SK-N-SH treated with all-trans-retinoic acid at 6 μM for 48 hours (cell line): Measurements from ENCODE around the gene AGTPBP1.

ENCODE experiments used
- ATAC-seq: fragments of 200-7000 bp; cut with Tn5 transposase; 3 replicates; pipeline ENCODE4 v1.9.1; 2020; ENCODE audit warnings: mild to moderate bottlenecking, moderate library complexity
- ARNTL ChIP-seq: fragments of 450-650 bp; formaldehyde crosslinking; IDR thresholded peaks from 2 replicates; pipeline ENCODE4 v1.5.0; 2020; ENCODE audit warnings: low read depth, mild to moderate bottlenecking, moderate library complexity, borderline replicate concordance
- BACH2 ChIP-seq: fragments of 250-450 bp; sonication (Bioruptor Pico); IDR thresholded peaks from 2 replicates; pipeline ENCODE4 v1.9.0; 2021; ENCODE audit warnings: mild to moderate bottlenecking, borderline replicate concordance
- CREB5 ChIP-seq: fragments of 250-450 bp; sonication (Bioruptor Pico); IDR thresholded peaks from 2 replicates; pipeline ENCODE4 v1.5.1; 2020; ENCODE audit warnings: low read depth, mild to moderate bottlenecking, moderate library complexity
- CSRNP3 ChIP-seq: fragments of 250-450 bp; sonication (Bioruptor Pico); IDR thresholded peaks from 2 replicates; pipeline ENCODE4 v1.5.1; 2021; ENCODE audit warnings: mild to moderate bottlenecking, moderate library complexity
- ESRRG ChIP-seq: fragments of 250-450 bp; sonication (Bioruptor Pico); IDR thresholded peaks from 2 replicates; pipeline ENCODE4 v1.6.1; 2021; ENCODE audit warnings: mild to moderate bottlenecking
- GLIS3 ChIP-seq: fragments of 250-450 bp; sonication (Bioruptor Pico); IDR thresholded peaks from 2 replicates; pipeline ENCODE4 v1.5.0; 2020; ENCODE audit warnings: mild to moderate bottlenecking, moderate library complexity
- ISL1 ChIP-seq: fragments of 250-450 bp; sonication (Bioruptor Pico); IDR thresholded peaks from 2 replicates; pipeline ENCODE4 v2.1.2; 2022; ENCODE audit warnings: mild to moderate bottlenecking, moderate library complexity
- PATZ1 ChIP-seq: fragments of 250-450 bp; sonication (Bioruptor Pico); IDR thresholded peaks from 2 replicates; pipeline ENCODE4 v1.8.0; 2020; ENCODE audit warnings: mild to moderate bottlenecking, moderate library complexity, borderline replicate concordance
- POU6F1 ChIP-seq: fragments of 250-450 bp; sonication (Bioruptor Pico); IDR thresholded peaks from 2 replicates; pipeline ENCODE4 v1.8.0; 2021; ENCODE audit warnings: low read depth, mild to moderate bottlenecking, moderate library complexity, borderline replicate concordance
- PPARA ChIP-seq: fragments of 250-450 bp; sonication (Bioruptor Pico); IDR thresholded peaks from 2 replicates; pipeline ENCODE4 v1.5.0; 2020; ENCODE audit warnings: mild to moderate bottlenecking, borderline replicate concordance
- SNAI2 ChIP-seq: fragments of 250-450 bp; sonication (Bioruptor Pico); IDR thresholded peaks from 2 replicates; pipeline ENCODE4 v1.5.0; 2020; ENCODE audit warnings: mild to moderate bottlenecking, moderate library complexity
- TCF4 ChIP-seq: fragments of 250-450 bp; sonication (Bioruptor Pico); IDR thresholded peaks from 2 replicates; pipeline ENCODE4 v1.8.0; 2021; ENCODE audit warnings: mild to moderate bottlenecking, moderate library complexity, borderline replicate concordance
- TOX ChIP-seq: fragments of 250-450 bp; sonication (Bioruptor Pico); IDR thresholded peaks from 2 replicates; pipeline ENCODE4 v1.8.0; 2021; ENCODE audit warnings: mild to moderate bottlenecking, moderate library complexity, borderline replicate concordance
- TSHZ2 ChIP-seq: fragments of 250-450 bp; sonication (Bioruptor Pico); IDR thresholded peaks from 2 replicates; pipeline ENCODE4 v1.5.0; 2020; ENCODE audit warnings: mild to moderate bottlenecking, moderate library complexity
- ZC3H10 ChIP-seq: fragments of 250-450 bp; sonication (Bioruptor Pico); IDR thresholded peaks from 2 replicates; pipeline ENCODE4 v1.5.1; 2021; ENCODE audit warnings: mild to moderate bottlenecking, moderate library complexity
- ZFP3 ChIP-seq: fragments of 250-450 bp; sonication (Bioruptor Pico); IDR thresholded peaks from 2 replicates; pipeline ENCODE4 v1.5.0; 2020; ENCODE audit warnings: mild to moderate bottlenecking, moderate library complexity
- ZNF70 ChIP-seq: fragments of 450-650 bp; formaldehyde crosslinking; IDR thresholded peaks from 2 replicates; pipeline ENCODE4 v1.5.0; 2020; ENCODE audit warnings: mild to moderate bottlenecking, moderate library complexity
- ZNF8 ChIP-seq: fragments of 450-650 bp; formaldehyde crosslinking; IDR thresholded peaks from 2 replicates; pipeline ENCODE4 v1.5.0; 2020; ENCODE audit warnings: mild to moderate bottlenecking, moderate library complexity

AGTPBP1 gene

GRCh38 chr9:85702191-85702590 is 39.6 kb downstream of the AGTPBP1 start:
- no peak for TF ChIP-seq CREB5 (CRISPR knock-in tag)
- TF ChIP-seq POU6F1 (CRISPR knock-in tag), result no peak
- TF ChIP-seq PATZ1 (CRISPR knock-in tag), result no peak
- TF ChIP-seq ISL1 (CRISPR knock-in tag), result no peak
- no peak for TF ChIP-seq PPARA
- ATAC-seq, result no peak

GRCh38 chr9:85700330-85700729 is 41.4 kb downstream of the AGTPBP1 start:
- TF ChIP-seq ESRRG (CRISPR knock-in tag) (no peak), ZNF8 (CRISPR knock-in tag) (no peak), ISL1 (CRISPR knock-in tag) (no peak), ZNF70 (CRISPR knock-in tag) (no peak), TOX (CRISPR knock-in tag) (no peak)
- no peak for ATAC-seq

- no peak for ATAC-seq
- TF ChIP-seq CSRNP3 (CRISPR knock-in tag), result no peak
- no peak for TF ChIP-seq PATZ1 (CRISPR knock-in tag)
- no peak for TF ChIP-seq TOX (CRISPR knock-in tag)
- TF ChIP-seq CREB5 (CRISPR knock-in tag), result no peak
- no peak for TF ChIP-seq ARNTL (CRISPR knock-in tag)
- no peak for TF ChIP-seq GLIS3 (CRISPR knock-in tag)
- TF ChIP-seq PPARA, result no peak
- no peak for TF ChIP-seq BACH2 (CRISPR knock-in tag)
- TF ChIP-seq ZFP3 (CRISPR knock-in tag), result no peak
- no peak for TF ChIP-seq ZC3H10 (CRISPR knock-in tag)
- TF ChIP-seq TSHZ2 (CRISPR knock-in tag), result no peak
- TF ChIP-seq SNAI2, result no peak
- TF ChIP-seq TCF4 (CRISPR knock-in tag), result no peak
- TF ChIP-seq ESRRG (CRISPR knock-in tag), result no peak
Observed at GRCh38 chr9:85688361-85688760, 53.4 kb downstream of the AGTPBP1 start.
